Sigmoid colon (tissue), 7 donors: ENCODE data around the gene LRRFIP1. TPM values are rescaled to one million over a fixed set of nuclear protein-coding genes. Genes with fewer than 3 reads are reported as not detected.
A peak's percentile ranks its signal among the peaks of the same experiment; 100 is the strongest.

ENCODE experiments used
- DNase-seq: peaks from one replicate; pipeline ENCODE4 v3.0.0-alpha.2; 2019
- H3K27ac ChIP-seq, 4 donors: fragments of 200-600 bp; sonication (generic); one replicate each; pipeline ENCODE4 v1.5.1; 2016 to 2019; ENCODE audit warnings: mild to moderate bottlenecking in 1 of 4
- H3K27me3 ChIP-seq, 3 donors: fragments of 200-600 bp; sonication (generic); one replicate each; pipeline ENCODE4 v1.5.1; 2019; ENCODE audit warnings: mild to moderate bottlenecking in 1 of 3
- H3K36me3 ChIP-seq, 4 donors: fragments of 200-600 bp; sonication (generic); one replicate each; pipeline ENCODE4 v1.5.1; 2016 to 2019
- H3K4me1 ChIP-seq, 4 donors: fragments of 200-600 bp; sonication (generic); one replicate each; pipeline ENCODE4 v1.5.1; 2017 to 2019
- H3K4me3 ChIP-seq, 4 donors: fragments of 200-600 bp; sonication (generic); one replicate each; pipeline ENCODE4 v1.5.1; 2017 to 2019; ENCODE audit warnings: mild to moderate bottlenecking in 2 of 4, moderate library complexity in 1 of 4
- H3K9me3 ChIP-seq, 4 donors: fragments of 200-600 bp in 3 of 4; sonication (generic) in 3 of 4; one replicate each; pipeline versions ENCODE4 v1.5.1 to v1.6.1; 2013 to 2019
- CTCF ChIP-seq, 4 experiments: fragments of 450-650 bp in 3 of 4; fragments of 200-600 bp in 1 of 4; IDR thresholded peaks; one replicate each; pipeline ENCODE4 v1.5.1; 2016 to 2019; ENCODE audit warnings: antibody characterized with exemption in 4 of 4, mild to moderate bottlenecking in 3 of 4, moderate library complexity in 2 of 4
- EP300 ChIP-seq, 4 donors: sonication (generic); formaldehyde crosslinking; IDR thresholded peaks; one replicate each; pipeline ENCODE4 v1.6.1; 2017; ENCODE audit warnings: antibody characterized with exemption in 4 of 4
- POLR2A ChIP-seq, 2 donors: fragments of 450-650 bp; IDR thresholded peaks; one replicate each; pipeline ENCODE4 v1.6.1; 2016; ENCODE audit warnings: antibody characterized with exemption in 2 of 2, mild to moderate bottlenecking in 2 of 2, moderate library complexity in 2 of 2
- POLR2AphosphoS5 ChIP-seq, 4 donors: sonication (generic); formaldehyde crosslinking; IDR thresholded peaks; one replicate each; pipeline ENCODE4 v1.6.1; 2017; ENCODE audit warnings: antibody characterized with exemption in 4 of 4
- WGBS, 2 donors: extraction: QIAGEN DNeasy Blood & Tissue Kit; methylation state at CpG; one replicate each; pipeline ENCODE4 v1.1.7; 2013; 5-methylcytosine and 5-hydroxymethylcytosine counted together
- intact Hi-C: fragments of 100-400 bp; cut with DNase I; formaldehyde crosslinking; loops from one replicate; pipeline ENCODE4 v1.15.1; 2023
- polyA plus RNA-seq, 3 donors: library from polyadenylated mRNA; stranded (reverse); fragments of 200-250 nt; gene quantifications; one replicate each; pipeline ENCODE4 v1.2.3, GENCODE V29; 2013
- total RNA-seq, 4 donors: library from RNA; depleted of rRNA; stranded (reverse); fragments of >200 nt; gene quantifications; one replicate each; pipeline ENCODE4 v1.1.0, GENCODE V29; 2016
- donor health status: healthy with polysubstance abuse.
- donor health status: Bipolar disorder and iron deficiency.
- donor health status: healthy.

LRRFIP1 gene
- total and polyA plus RNA-seq, 7 donors: 42.0 to 185 (median 112) TPM

GRCh38 chr2:237590272-237591140, 36.9 kb upstream of the LRRFIP1 start, which contains the start of gene RAB17:
Gene RAB17, minus strand, starts transcription at chr2:237590734. Its CDS starts 4,580 bp downstream, at chr2:237586154.
- no peak for TF ChIP-seq EP300 (IDR thresholded peaks at IDR 0.05)
- TF ChIP-seq CTCF (IDR thresholded peaks at IDR 0.05): no peak
- no peak for TF ChIP-seq POLR2A (IDR thresholded peaks at IDR 0.05)
- TF ChIP-seq POLR2AphosphoS5 (IDR thresholded peaks at IDR 0.05): no peak
- H3K9me3 ChIP-seq: no peaks in the 10 kb centered on the region
- intact Hi-C loops: no loop called here
- peak within 1 kb of the TSS in 2 of 4 donors; percentile 22 to 70 for H3K27ac ChIP-seq
- WGBS, 2 donors: 17 to 65% methylated on average over 16 of the region's 16 CpGs
- DNase-seq: no peak
- H3K4me1 ChIP-seq: peaks cover 0 to 36% (median 29%) of the 10 kb centered on the region in 4 donors
- H3K27me3 ChIP-seq: no peaks in the 10 kb centered on the region
- H3K4me3 ChIP-seq: no peak within 1 kb of the TSS
- H3K36me3 ChIP-seq: no peaks in the 10 kb centered on the region

DNA sequence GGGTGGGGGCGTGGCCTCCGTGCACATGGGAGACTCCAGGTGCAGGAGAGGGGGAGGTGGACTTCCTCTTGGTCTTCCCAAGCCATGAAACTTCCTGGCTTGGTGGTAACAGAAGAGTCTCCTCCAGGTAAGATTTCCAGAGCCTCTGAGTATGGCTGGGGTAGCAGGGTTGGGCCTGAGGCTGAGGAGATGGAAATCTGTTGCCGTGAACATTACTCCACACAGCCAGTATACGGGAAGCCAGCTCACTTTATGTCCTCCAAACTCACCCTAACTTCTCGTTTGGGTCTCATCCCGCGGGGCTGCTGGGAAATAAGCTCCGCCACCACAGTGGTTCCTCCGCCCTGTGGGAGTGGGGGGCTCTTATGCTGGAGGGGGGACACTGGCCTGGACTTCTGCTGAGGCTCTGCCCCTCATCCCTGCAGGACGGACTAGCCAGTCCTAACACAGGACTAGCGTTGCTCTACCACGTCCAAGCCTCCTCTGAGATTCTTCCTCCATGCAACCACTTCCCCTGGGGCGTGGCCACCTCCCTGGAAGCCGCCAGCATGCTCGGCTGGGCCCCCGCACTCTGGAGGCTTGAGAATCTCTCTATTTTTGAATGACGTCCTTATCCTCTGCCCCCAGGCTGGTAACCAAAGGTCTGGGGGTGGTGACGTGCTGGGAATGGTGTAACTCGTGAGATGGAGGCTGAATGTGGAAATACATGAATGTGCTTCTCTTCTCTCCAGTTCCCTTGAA, 36.1 kb upstream of the LRRFIP1 start:
- H3K4me3 ChIP-seq: no peak overlapping the region
- H3K36me3 ChIP-seq: no peaks in the 10 kb centered on the region
- H3K9me3 ChIP-seq: no peaks in the 10 kb centered on the region
- peak overlapping the region in 2 of 4 donors; percentile 22 to 70 for H3K27ac ChIP-seq
- TF ChIP-seq CTCF (IDR thresholded peaks at IDR 0.05): no peak
- TF ChIP-seq POLR2A (IDR thresholded peaks at IDR 0.05): no peak
- no peak for TF ChIP-seq POLR2AphosphoS5 (IDR thresholded peaks at IDR 0.05)
- TF ChIP-seq EP300 (IDR thresholded peaks at IDR 0.05): no peak
- WGBS, 2 donors: 15 to 54% methylated on average over 19 of the region's 19 CpGs
- no peak for DNase-seq
- no peaks in the 10 kb centered on the region for H3K27me3 ChIP-seq
- H3K4me1 ChIP-seq: peaks cover 0 to 38% (median 33%) of the 10 kb centered on the region in 4 donors
- intact Hi-C loops: no loop called here

DNA sequence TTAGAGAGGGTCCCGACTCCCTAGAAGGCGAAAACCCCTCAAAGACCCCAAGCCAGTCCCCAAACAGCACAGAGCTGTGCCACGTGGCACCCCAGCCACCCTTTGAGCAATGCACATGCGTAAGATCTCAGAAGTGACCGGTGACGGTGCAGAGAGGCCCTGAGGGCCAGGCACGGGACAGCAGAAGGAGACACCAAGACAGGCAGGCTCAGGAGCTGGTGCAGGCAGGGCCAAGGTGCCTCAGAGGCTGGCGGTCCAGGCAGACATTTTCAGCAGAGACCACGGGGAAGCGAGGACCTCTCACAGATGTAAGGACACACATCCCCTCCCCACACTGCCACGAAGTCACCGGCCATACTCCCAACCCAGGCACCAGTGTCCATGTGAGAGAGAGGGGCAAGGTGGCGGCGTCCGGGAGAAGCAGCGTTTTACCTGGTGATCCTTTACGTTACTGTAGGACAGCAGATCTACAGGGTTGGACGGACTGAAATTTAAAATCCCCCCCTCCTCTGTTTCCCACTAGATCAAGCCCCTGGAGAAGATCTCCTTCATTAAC, 34.9 kb upstream of the LRRFIP1 start:
- TF ChIP-seq EP300 (IDR thresholded peaks at IDR 0.05) (no peak), POLR2A (IDR thresholded peaks at IDR 0.05) (no peak), POLR2AphosphoS5 (IDR thresholded peaks at IDR 0.05) (no peak), CTCF (IDR thresholded peaks at IDR 0.05) (no peak)
- H3K36me3 ChIP-seq: no peaks in the 10 kb centered on the region
- no peaks in the 10 kb centered on the region for H3K9me3 ChIP-seq
- no peaks in the 10 kb centered on the region for H3K27me3 ChIP-seq
- H3K4me1 ChIP-seq: peaks cover 0 to 38% (median 33%) of the 10 kb centered on the region in 4 donors
- intact Hi-C loops: no loop called here
- DNase-seq: no peak
- H3K4me3 ChIP-seq: no peak overlapping the region
- WGBS, 2 donors: 95 to 96% methylated on average over 18 of the region's 18 CpGs
- H3K27ac ChIP-seq: no peak overlapping the region

DNA sequence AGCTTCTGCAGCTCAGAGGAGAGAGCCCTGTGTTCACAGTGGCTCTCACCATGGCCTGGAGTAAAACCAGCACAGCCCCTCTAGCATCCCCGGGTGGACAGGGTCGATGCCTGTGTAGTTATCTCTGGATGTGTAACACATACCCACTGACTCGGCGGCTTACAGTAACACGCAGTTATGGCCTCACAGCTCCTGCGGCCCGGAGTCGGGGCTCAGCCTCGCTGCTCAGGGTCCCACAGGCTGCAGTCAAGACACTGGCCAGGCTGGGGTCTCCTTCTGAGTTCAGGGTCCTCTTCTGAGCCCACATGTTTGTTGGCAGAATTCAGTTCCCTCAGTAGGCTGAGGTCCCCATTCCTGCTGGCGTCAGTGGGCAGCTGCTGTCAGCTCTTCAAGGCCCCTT, 34.4 kb upstream of the LRRFIP1 start:
- intact Hi-C loops: no loop called here
- no peak for TF ChIP-seq CTCF (IDR thresholded peaks at IDR 0.05)
- no peak for TF ChIP-seq POLR2AphosphoS5 (IDR thresholded peaks at IDR 0.05)
- no peak for TF ChIP-seq EP300 (IDR thresholded peaks at IDR 0.05)
- no peak for TF ChIP-seq POLR2A (IDR thresholded peaks at IDR 0.05)
- DNase-seq: no peak
- Histone ChIP-seq H3K27me3 (no peaks in the 10 kb centered on the region), H3K36me3 (no peaks in the 10 kb centered on the region), H3K4me3 (no peak overlapping the region), H3K27ac (peak overlapping the region; percentile 77 to 85 (median 81)), H3K4me1 (peaks cover 0 to 38% (median 33%) of the 10 kb centered on the region in 4 donors), H3K9me3 (no peaks in the 10 kb centered on the region)
- WGBS, 2 donors: 92 to 94% methylated on average over 10 of the region's 10 CpGs
